Panc1 (cell line): Measurements from ENCODE around the gene COL6A3. TPM values are rescaled to one million over a fixed set of nuclear protein-coding genes. Genes with fewer than 3 reads are reported as not detected.
A peak's percentile ranks its signal among the peaks of the same experiment; 100 is the strongest.

Source experiments
- ATAC-seq: fragments of 200-7000 bp; cut with Tn5 transposase; 2 replicates; pipeline ENCODE4 v1.9.1; 2020; ENCODE audit warnings: mild to moderate bottlenecking, moderate library complexity
- Bru-seq: library from RNA; stranded (reverse); fragments of 400-500 nt; gene quantifications from one replicate; lab custom pipeline; 2021; lab: Mats Ljungman, UMichigan
- BruChase-seq, 2 experiments: library from RNA; stranded (reverse); fragments of 400-500 nt; gene quantifications; one replicate each; lab custom pipeline; 2021; lab: Mats Ljungman, UMichigan
- BruUV-seq: library from RNA; stranded (reverse); fragments of 400-500 nt; replicated peaks from 2 replicates; lab custom pipeline; 2021; lab: Mats Ljungman, UMichigan
- CTCF ChIA-PET: fragments of 300-600 bp; sonication (Branson Sonifier 250); formaldehyde crosslinking; loops from one replicate; lab custom pipeline; 2022; ENCODE audit warnings: antibody characterized with exemption; lab: Charles Lee
- POLR2A ChIA-PET: fragments of 300-600 bp; sonication (Branson Sonifier 250); formaldehyde crosslinking; loops from one replicate; lab custom pipeline; 2022; ENCODE audit warnings: antibody characterized with exemption; lab: Charles Lee
- DNase-seq: peaks from one replicate; pipeline ENCODE4 v3.0.0-alpha.2; 2010; ENCODE audit warnings: low read depth, low spot score
- H3K27ac ChIP-seq: 2 replicates; pipeline ENCODE4 v1.5.1; 2011; ENCODE audit warnings: mild to moderate bottlenecking, low read length, inconsistent platforms
- H3K27me3 ChIP-seq: fragments of 200-500 bp; sonication (Bioruptor generic); 2 replicates; pipeline ENCODE4 v1.6.0; 2014; ENCODE audit warnings: low read length, inconsistent platforms; ENCODE audit not compliant: control insufficient read depth, insufficient read depth
- H3K36me3 ChIP-seq: fragments of 200-500 bp; sonication (Bioruptor generic); 2 replicates; pipeline ENCODE4 v1.5.1; 2014; ENCODE audit warnings: inconsistent platforms, mild to moderate bottlenecking, low read length, moderate library complexity; ENCODE audit not compliant: control insufficient read depth, insufficient read depth
- H3K4me1 ChIP-seq: 2 replicates; pipeline ENCODE4 v1.5.1; 2011; ENCODE audit warnings: inconsistent platforms, mild to moderate bottlenecking, low read length, moderate library complexity; ENCODE audit not compliant: control insufficient read depth, insufficient read depth
- H3K4me3 ChIP-seq, 2 experiments: 2 replicates each; pipeline ENCODE4 v1.5.1; 2011 to 2012; ENCODE audit warnings: low read depth in 2 of 2, low read length in 2 of 2, mild to moderate bottlenecking in 2 of 2, inconsistent platforms in 1 of 2, moderate library complexity in 1 of 2
- H3K9me3 ChIP-seq: fragments of 200-500 bp; sonication (Bioruptor generic); 2 replicates; pipeline ENCODE4 v1.5.1; 2014; ENCODE audit warnings: low read depth, mild to moderate bottlenecking, inconsistent platforms, low read length, moderate library complexity; ENCODE audit not compliant: control insufficient read depth, insufficient read depth
- POLR2AphosphoS5 ChIP-seq: IDR thresholded peaks from 2 replicates; pipeline ENCODE4 v1.6.1; 2012; ENCODE audit warnings: mild to moderate bottlenecking, low read depth, low read length, moderate library complexity
- SIN3A ChIP-seq: IDR thresholded peaks from 2 replicates; pipeline ENCODE4 v1.6.1; 2012; ENCODE audit warnings: low read depth, mild to moderate bottlenecking, low read length, moderate library complexity, borderline replicate concordance; ENCODE audit not compliant: insufficient read depth
- TCF7L2 ChIP-seq: IDR thresholded peaks from 2 replicates; pipeline ENCODE4 v1.6.1; 2011; ENCODE audit warnings: mild to moderate bottlenecking, low read depth, low read length, inconsistent platforms
- in situ Hi-C: cut with HindIII; loops from 2 replicates; pipeline ENCODE4 v1.10.0; 2016; ENCODE audit warnings: low sequenced_read_pairs, low pct_unique_long_range_greater_than_20kb
- intact Hi-C: fragments of 100-400 bp; cut with micrococcal nuclease; formaldehyde crosslinking; loops from one replicate; pipeline ENCODE4 v1.10.0; 2022; ENCODE audit not compliant: unreplicated experiment
- long read RNA-seq: library from polyadenylated mRNA; unstranded; transcript quantifications from one replicate; pipeline ENCODE4 v2.0.0, GENCODE V29; 2021; ENCODE audit not compliant: unreplicated experiment
- polyA plus RNA-seq: library from polyadenylated mRNA; unstranded; fragments of >200 nt; gene quantifications from one replicate; pipeline ENCODE4 v1.2.1, GENCODE V29; 2012; ENCODE audit warnings: missing spikeins; ENCODE audit not compliant: insufficient read length
- total RNA-seq: library from RNA; stranded (reverse); gene quantifications from one replicate; pipeline ENCODE4 v1.2.1, GENCODE V29; 2021; ENCODE audit not compliant: unreplicated experiment
- TF ChIP-seq, protein P1 (sequence below): fragments of 450-650 bp; IDR thresholded peaks from 2 replicates; pipeline ENCODE4 v1.5.1; 2017; ENCODE audit warnings: mild to moderate bottlenecking
- TF ChIP-seq, protein P2 (sequence below), 2 experiments: IDR thresholded peaks; 2 replicates each; pipeline ENCODE4 v1.6.1; 2011 to 2012; ENCODE audit warnings: low read depth in 2 of 2, control low read depth in 1 of 2, low read length in 1 of 2, mild to moderate bottlenecking in 1 of 2, moderate library complexity in 1 of 2; ENCODE audit not compliant: insufficient read depth in 1 of 2

COL6A3 gene, protein sequence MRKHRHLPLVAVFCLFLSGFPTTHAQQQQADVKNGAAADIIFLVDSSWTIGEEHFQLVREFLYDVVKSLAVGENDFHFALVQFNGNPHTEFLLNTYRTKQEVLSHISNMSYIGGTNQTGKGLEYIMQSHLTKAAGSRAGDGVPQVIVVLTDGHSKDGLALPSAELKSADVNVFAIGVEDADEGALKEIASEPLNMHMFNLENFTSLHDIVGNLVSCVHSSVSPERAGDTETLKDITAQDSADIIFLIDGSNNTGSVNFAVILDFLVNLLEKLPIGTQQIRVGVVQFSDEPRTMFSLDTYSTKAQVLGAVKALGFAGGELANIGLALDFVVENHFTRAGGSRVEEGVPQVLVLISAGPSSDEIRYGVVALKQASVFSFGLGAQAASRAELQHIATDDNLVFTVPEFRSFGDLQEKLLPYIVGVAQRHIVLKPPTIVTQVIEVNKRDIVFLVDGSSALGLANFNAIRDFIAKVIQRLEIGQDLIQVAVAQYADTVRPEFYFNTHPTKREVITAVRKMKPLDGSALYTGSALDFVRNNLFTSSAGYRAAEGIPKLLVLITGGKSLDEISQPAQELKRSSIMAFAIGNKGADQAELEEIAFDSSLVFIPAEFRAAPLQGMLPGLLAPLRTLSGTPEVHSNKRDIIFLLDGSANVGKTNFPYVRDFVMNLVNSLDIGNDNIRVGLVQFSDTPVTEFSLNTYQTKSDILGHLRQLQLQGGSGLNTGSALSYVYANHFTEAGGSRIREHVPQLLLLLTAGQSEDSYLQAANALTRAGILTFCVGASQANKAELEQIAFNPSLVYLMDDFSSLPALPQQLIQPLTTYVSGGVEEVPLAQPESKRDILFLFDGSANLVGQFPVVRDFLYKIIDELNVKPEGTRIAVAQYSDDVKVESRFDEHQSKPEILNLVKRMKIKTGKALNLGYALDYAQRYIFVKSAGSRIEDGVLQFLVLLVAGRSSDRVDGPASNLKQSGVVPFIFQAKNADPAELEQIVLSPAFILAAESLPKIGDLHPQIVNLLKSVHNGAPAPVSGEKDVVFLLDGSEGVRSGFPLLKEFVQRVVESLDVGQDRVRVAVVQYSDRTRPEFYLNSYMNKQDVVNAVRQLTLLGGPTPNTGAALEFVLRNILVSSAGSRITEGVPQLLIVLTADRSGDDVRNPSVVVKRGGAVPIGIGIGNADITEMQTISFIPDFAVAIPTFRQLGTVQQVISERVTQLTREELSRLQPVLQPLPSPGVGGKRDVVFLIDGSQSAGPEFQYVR (N-terminal part only)
- total RNA-seq (0.69 TPM), Bru-seq, nascent RNA (percentile 13 among the genes with signal in this experiment), BruChase-seq, experiment 1, labeled RNA remaining after a 2-hour chase (percentile 12 among the genes with signal in this experiment), BruChase-seq, experiment 2, labeled RNA remaining after a 6-hour chase (percentile 16 among the genes with signal in this experiment)
- polyA plus RNA-seq: 0.31 TPM
- long read RNA-seq, partial matches to known transcripts: 1 of 1 reads
- long read RNA-seq, other reads (novel, unspliced or antisense): 0 of 1 reads

DNA sequence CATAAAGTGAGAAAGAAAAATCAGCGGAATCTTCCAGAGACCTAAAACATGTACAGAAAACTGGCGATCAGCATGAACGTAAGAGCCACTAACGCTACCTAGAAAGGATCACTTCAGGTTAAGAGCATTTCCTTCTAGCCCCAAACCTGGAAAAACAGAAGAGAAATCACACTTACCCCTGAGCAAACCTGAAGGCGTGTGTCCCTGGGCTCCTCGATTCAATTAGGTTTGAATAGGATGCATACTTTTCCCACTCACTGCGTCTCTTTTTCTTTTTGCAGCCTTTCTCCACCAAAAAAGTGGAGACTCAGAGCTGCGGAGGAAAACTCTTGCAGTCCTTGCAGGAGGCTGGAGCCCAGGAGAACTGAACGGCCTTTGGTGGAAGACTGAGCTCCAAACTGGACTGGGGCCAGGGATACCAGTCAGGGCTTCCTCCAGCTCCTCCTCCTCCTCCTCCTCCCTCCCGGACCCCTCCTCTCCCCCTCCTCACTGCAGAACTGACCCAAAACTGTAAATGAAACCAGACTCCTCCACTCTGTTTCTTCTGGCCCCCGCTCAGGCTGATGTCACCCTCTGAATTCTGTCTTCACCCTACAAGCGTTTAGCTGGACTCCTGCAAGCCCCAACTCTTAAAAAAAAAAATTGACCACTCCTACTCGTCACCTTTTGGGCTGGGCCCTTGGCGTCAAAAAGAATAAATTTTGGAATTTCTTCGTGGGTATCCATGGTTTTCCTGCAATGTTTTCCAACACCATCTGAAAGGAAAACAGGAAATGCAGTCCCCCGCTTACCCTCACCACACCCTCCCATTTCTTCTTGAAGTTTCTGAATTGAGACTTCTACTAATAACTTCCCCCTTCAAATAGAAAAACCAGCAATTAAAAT is at the start of gene COL6A3:
Gene COL6A3 (minus strand): TSS at position 388 of the 885 bp plus-strand sequence. CDS start 17,347 bp downstream, outside the sequence.
- Histone ChIP-seq H3K4me3 (no peak within 1 kb of the TSS), H3K4me1 (0 out of 2 replicates have a peak, but pooled peaks cover 4% of the 10 kb centered on the region), H3K27ac (no peak within 1 kb of the TSS), H3K36me3 (no peaks in the 10 kb centered on the region), H3K9me3 (no peaks in the 10 kb centered on the region), H3K27me3 (no peaks in the 10 kb centered on the region)
- in situ Hi-C loops: no loop called here
- intact Hi-C loops: loop anchor here (5.0 kb wide), 1 partner anchor 242 kb away; no protein-coding TSS in a partner anchor
- no peak for ATAC-seq
- BruUV-seq: no TSS peak
- POLR2A ChIA-PET: interaction anchor here (0.6 kb wide), 1 partner anchor 218 kb away, joined by 3 read pairs; no protein-coding TSS in a partner anchor
- no peak for DNase-seq
- TF ChIP-seq, protein P1, sequence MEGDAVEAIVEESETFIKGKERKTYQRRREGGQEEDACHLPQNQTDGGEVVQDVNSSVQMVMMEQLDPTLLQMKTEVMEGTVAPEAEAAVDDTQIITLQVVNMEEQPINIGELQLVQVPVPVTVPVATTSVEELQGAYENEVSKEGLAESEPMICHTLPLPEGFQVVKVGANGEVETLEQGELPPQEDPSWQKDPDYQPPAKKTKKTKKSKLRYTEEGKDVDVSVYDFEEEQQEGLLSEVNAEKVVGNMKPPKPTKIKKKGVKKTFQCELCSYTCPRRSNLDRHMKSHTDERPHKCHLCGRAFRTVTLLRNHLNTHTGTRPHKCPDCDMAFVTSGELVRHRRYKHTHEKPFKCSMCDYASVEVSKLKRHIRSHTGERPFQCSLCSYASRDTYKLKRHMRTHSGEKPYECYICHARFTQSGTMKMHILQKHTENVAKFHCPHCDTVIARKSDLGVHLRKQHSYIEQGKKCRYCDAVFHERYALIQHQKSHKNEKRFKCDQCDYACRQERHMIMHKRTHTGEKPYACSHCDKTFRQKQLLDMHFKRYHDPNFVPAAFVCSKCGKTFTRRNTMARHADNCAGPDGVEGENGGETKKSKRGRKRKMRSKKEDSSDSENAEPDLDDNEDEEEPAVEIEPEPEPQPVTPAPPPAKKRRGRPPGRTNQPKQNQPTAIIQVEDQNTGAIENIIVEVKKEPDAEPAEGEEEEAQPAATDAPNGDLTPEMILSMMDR: no peak
- no peak for TF ChIP-seq TCF7L2
- TF ChIP-seq POLR2AphosphoS5: no peak
- TF ChIP-seq SIN3A: no peak
- TF ChIP-seq, protein P2, sequence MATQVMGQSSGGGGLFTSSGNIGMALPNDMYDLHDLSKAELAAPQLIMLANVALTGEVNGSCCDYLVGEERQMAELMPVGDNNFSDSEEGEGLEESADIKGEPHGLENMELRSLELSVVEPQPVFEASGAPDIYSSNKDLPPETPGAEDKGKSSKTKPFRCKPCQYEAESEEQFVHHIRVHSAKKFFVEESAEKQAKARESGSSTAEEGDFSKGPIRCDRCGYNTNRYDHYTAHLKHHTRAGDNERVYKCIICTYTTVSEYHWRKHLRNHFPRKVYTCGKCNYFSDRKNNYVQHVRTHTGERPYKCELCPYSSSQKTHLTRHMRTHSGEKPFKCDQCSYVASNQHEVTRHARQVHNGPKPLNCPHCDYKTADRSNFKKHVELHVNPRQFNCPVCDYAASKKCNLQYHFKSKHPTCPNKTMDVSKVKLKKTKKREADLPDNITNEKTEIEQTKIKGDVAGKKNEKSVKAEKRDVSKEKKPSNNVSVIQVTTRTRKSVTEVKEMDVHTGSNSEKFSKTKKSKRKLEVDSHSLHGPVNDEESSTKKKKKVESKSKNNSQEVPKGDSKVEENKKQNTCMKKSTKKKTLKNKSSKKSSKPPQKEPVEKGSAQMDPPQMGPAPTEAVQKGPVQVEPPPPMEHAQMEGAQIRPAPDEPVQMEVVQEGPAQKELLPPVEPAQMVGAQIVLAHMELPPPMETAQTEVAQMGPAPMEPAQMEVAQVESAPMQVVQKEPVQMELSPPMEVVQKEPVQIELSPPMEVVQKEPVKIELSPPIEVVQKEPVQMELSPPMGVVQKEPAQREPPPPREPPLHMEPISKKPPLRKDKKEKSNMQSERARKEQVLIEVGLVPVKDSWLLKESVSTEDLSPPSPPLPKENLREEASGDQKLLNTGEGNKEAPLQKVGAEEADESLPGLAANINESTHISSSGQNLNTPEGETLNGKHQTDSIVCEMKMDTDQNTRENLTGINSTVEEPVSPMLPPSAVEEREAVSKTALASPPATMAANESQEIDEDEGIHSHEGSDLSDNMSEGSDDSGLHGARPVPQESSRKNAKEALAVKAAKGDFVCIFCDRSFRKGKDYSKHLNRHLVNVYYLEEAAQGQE (IDR thresholded peaks at IDR 0.05; ENCODE audit: insufficient read depth in 1 of 2, low read depth in 2 of 2, low read length in 1 of 2): no peak
- CTCF ChIA-PET: no interaction called here
